Large intestine (tissue), 3 donors: Measurements from ENCODE around the gene JMJD4. TPM values are rescaled to one million over a fixed set of nuclear protein-coding genes. Genes with fewer than 3 reads are reported as not detected.

Experiments
- DNase-seq, 2 donors: peaks; one replicate each; pipeline versions ENCODE4 v3.0.0 to v3.0.0-alpha.2; 2013
- H3K27ac ChIP-seq: one replicate; pipeline ENCODE4 v1.5.1; 2013; ENCODE audit warnings: low read length
- H3K27me3 ChIP-seq: 2 replicates; pipeline ENCODE4 v1.6.1; 2013; ENCODE audit warnings: low read length; ENCODE audit not compliant: control insufficient read depth, insufficient read depth
- H3K36me3 ChIP-seq: 2 replicates; pipeline ENCODE4 v1.6.1; 2013; ENCODE audit warnings: low read length; ENCODE audit not compliant: control insufficient read depth, insufficient read depth
- H3K4me1 ChIP-seq: one replicate; pipeline ENCODE4 v1.6.1; 2013; ENCODE audit warnings: low read length; ENCODE audit not compliant: control insufficient read depth, insufficient read depth
- H3K4me3 ChIP-seq: one replicate; pipeline ENCODE4 v1.5.1; 2013; ENCODE audit warnings: low read length
- H3K9me3 ChIP-seq: one replicate; pipeline ENCODE4 v1.6.1; 2013; ENCODE audit warnings: mild to moderate bottlenecking, low read depth, low read length, moderate library complexity; ENCODE audit not compliant: control insufficient read depth
- WGBS: methylation state at CpG from one replicate; pipeline ENCODE4 v1.1.5; 2013; ENCODE audit warnings: low lambda C conversion rate; ENCODE audit not compliant: insufficient coverage; 5-methylcytosine and 5-hydroxymethylcytosine counted together
- polyA plus RNA-seq: library from polyadenylated mRNA; unstranded; fragments of 120-200 nt; gene quantifications from one replicate; pipeline ENCODE4 v1.2.1, GENCODE V29; 2013

The JMJD4 gene
- polyA plus RNA-seq, 1 donor: 13.4 TPM

- Histone ChIP-seq H3K27ac (no peak overlapping the region), H3K36me3 (peaks cover 12% of the 10 kb centered on the region), H3K9me3 (no peaks in the 10 kb centered on the region), H3K4me3 (no peak overlapping the region), H3K27me3 (no peaks in the 10 kb centered on the region), H3K4me1 (no peaks in the 10 kb centered on the region)
- no peak for DNase-seq
- WGBS: no CpG with 5 or more reads among the region's 17 CpGs
Measured at GRCh38 chr1:227741166-227741870, 6.2 kb upstream of the JMJD4 start.

DNA sequence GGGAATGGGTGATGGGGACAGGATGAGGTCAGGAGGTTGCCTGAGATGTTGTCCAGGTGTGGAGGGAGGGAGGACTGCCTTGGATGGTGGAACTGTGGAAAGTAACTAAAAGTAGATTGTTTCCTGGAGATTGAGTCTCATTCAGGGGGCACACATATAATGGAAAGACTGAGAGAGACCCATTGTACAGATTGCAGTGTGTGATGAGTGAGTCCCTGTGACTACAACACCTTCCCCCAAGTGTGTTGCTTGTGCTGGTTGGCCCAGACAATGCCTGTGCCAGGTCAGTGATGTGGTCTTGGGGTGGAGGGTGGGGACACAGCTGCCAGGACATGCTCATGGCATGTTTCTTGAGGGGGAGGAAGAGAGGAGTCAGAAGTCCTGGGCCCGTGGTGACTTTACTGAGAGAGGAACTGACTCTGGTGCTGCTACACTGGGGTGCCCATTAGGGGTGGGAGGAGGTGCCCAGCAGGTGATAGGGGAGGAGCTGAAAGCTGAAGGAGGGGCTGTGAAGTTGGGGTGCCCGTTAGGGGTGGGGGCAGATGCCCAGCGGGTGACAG lies 5.4 kb upstream of the JMJD4 start:
- Histone ChIP-seq H3K4me1 (no peaks in the 10 kb centered on the region), H3K4me3 (no peak overlapping the region), H3K27me3 (no peaks in the 10 kb centered on the region), H3K9me3 (no peaks in the 10 kb centered on the region), H3K27ac (no peak overlapping the region), H3K36me3 (peaks cover 12% of the 10 kb centered on the region)
- no peak for DNase-seq
- no CpG with 5 or more reads among the region's 3 CpGs for WGBS

DNA sequence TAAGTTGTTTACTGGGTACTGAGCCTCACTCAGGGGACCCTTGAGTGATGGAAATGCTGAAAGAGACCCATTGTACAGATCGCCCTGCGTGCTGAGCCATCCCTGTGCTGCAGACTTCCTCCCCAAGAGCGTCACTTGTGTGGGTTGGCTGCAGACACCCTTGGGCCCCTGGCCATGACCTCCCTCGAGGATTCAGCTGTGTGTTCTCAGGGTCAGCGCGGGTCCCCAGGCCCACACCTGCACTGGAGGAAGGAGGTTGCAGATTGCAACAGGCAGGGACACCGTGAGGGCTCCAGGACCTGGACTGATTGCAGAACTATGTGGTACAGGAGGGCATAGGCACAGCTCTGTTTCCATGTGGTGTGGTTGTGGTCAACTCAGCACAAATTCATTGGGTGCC lies 4.5 kb upstream of the JMJD4 start:
- DNase-seq: no peak
- no peak overlapping the region for H3K4me3 ChIP-seq
- WGBS: no CpG with 5 or more reads among the region's 7 CpGs
- no peaks in the 10 kb centered on the region for H3K4me1 ChIP-seq
- H3K9me3 ChIP-seq: no peaks in the 10 kb centered on the region
- H3K27me3 ChIP-seq: no peaks in the 10 kb centered on the region
- no peak overlapping the region for H3K27ac ChIP-seq
- H3K36me3 ChIP-seq: peaks cover 12% of the 10 kb centered on the region

- no peak overlapping the region for H3K4me3 ChIP-seq
- no peaks in the 10 kb centered on the region for H3K27me3 ChIP-seq
- H3K27ac ChIP-seq: no peak overlapping the region
- no peak for DNase-seq
- H3K4me1 ChIP-seq: peaks cover 6% of the 10 kb centered on the region
- WGBS: no CpG with 5 or more reads among the region's 9 CpGs
- H3K36me3 ChIP-seq: peaks cover 12% of the 10 kb centered on the region
- no peaks in the 10 kb centered on the region for H3K9me3 ChIP-seq
Measured at GRCh38 chr1:227738820-227739219, 3.7 kb upstream of the JMJD4 start.

GRCh38 chr1:227736814-227737432 lies 1.8 kb upstream of the JMJD4 start:
- no peaks in the 10 kb centered on the region for H3K9me3 ChIP-seq
- peaks cover 25% of the 10 kb centered on the region for H3K36me3 ChIP-seq
- no peak overlapping the region for H3K4me3 ChIP-seq
- no CpG with 5 or more reads among the region's 11 CpGs for WGBS
- no peak overlapping the region for H3K27ac ChIP-seq
- H3K27me3 ChIP-seq: no peaks in the 10 kb centered on the region
- no peak for DNase-seq
- peaks cover 9% of the 10 kb centered on the region for H3K4me1 ChIP-seq

DNA sequence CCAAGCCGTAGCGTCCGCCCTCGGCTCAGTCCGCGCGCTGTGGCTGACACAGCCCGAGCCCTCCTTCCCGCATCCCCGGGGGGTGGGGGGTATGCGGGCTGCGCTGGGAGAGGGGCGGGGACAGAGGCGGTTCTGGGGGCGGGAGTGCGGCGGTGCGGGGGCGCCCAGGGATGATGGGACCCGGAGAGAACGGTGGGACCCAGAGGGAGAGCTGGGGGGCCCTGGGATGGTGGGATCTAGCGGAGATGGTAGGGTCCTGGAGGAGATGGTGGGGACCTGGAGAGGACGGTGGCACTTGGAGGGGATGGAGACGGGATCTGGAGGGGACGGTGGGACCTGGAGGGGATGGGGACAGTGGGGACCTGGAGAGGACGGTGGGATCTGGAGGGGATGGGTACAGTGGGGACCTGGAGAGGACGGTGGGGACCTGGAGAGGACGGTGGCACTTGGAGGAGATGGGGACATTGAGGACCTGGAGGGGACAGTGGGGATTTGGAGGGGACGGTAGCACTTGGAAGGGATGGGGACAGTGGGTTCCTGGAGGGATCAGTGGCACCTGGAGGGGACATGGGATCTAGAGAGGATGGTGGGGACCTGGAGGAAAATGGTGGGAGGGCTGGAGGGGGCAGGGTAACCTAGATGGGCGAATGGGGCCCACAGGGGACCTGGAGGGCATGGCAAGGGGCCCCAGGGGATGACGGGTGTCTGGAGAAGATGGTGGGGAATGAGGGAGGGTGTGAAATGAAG lies 610 bp upstream of the JMJD4 start:
- Histone ChIP-seq H3K4me1 (peaks cover 12% of the 10 kb centered on the region), H3K27me3 (no peaks in the 10 kb centered on the region), H3K36me3 (peaks cover 34% of the 10 kb centered on the region), H3K27ac (no peak overlapping the region), H3K4me3 (peak overlapping the region; percentile 87), H3K9me3 (no peaks in the 10 kb centered on the region)
- WGBS: no CpG with 5 or more reads among the region's 31 CpGs
- DNase-seq: peak in 1 of 2 donors; percentile 30

DNA sequence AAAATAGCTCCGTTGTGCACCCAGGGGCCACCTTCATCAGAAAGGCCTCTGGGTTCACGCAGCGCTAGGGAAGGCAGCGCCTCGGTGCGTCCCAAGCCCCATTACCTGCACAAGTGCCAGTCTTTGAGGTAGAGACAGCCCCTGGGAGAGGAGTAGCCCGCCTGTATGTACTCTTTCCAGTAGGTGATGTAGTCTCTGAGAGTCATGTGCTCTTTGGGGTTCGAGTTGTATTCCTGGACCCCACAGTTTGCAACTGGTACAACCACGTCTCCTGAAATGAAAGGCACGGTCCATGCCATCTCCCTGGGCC lies 601 bp downstream of the JMJD4 start:
- H3K4me1 ChIP-seq: peaks cover 23% of the 10 kb centered on the region
- H3K9me3 ChIP-seq: no peaks in the 10 kb centered on the region
- no CpG with 5 or more reads among the region's 10 CpGs for WGBS

GRCh38 chr1:227733751-227734545 lies 1.2 kb downstream of the JMJD4 start:
- Histone ChIP-seq H3K27me3 (no peaks in the 10 kb centered on the region), H3K4me1 (peaks cover 29% of the 10 kb centered on the region), H3K4me3 (peak overlapping the region; percentile 87), H3K36me3 (peaks cover 28% of the 10 kb centered on the region), H3K9me3 (no peaks in the 10 kb centered on the region), H3K27ac (no peak overlapping the region)
- no CpG with 5 or more reads among the region's 24 CpGs for WGBS
- no peak for DNase-seq

More for the DNA sequence above, 601 bp downstream of the JMJD4 start:
- Histone ChIP-seq H3K4me3 (peak overlapping the region; percentile 87), H3K27me3 (no peaks in the 10 kb centered on the region), H3K36me3 (peaks cover 30% of the 10 kb centered on the region), H3K27ac (peak overlapping the region; percentile 65)
- no peak for DNase-seq

- DNase-seq: no peak
- Histone ChIP-seq H3K27ac (no peak overlapping the region), H3K4me1 (peaks cover 33% of the 10 kb centered on the region), H3K27me3 (no peaks in the 10 kb centered on the region), H3K36me3 (peaks cover 28% of the 10 kb centered on the region), H3K9me3 (no peaks in the 10 kb centered on the region), H3K4me3 (no peak overlapping the region)
- WGBS: no CpG with 5 or more reads among the region's 15 CpGs
Measured at GRCh38 chr1:227733309-227733705, 1.8 kb downstream of the JMJD4 start.
